Smooth muscle cell (in vitro differentiated cells): ENCODE data around the gene CLDN3. TPM values are rescaled to one million over a fixed set of nuclear protein-coding genes. Genes with fewer than 3 reads are reported as not detected.
A peak's percentile ranks its signal among the peaks of the same experiment; 100 is the strongest.

Experiments used
- DNase-seq: peaks from one replicate; lab custom pipeline; 2025; ENCODE audit not compliant: unreplicated experiment; lab: John Stamatoyannopoulos, UW
- H2AFZ ChIP-seq: fragments of 200-600 bp; sonication (generic); 2 replicates; pipeline ENCODE4 v1.6.0; 2016; ENCODE audit warnings: antibody characterized with exemption, low read depth, mild to moderate bottlenecking
- H3F3A ChIP-seq: fragments of 200-600 bp; sonication (generic); 2 replicates; pipeline ENCODE4 v1.6.0; 2017; ENCODE audit warnings: antibody characterized with exemption, low read depth
- H3K27ac ChIP-seq: fragments of 200-600 bp; sonication (generic); 2 replicates; pipeline ENCODE4 v1.5.1; 2016; ENCODE audit warnings: low read depth, mild to moderate bottlenecking
- H3K27me3 ChIP-seq: fragments of 200-600 bp; sonication (generic); 2 replicates; pipeline ENCODE4 v1.6.1; 2016; ENCODE audit warnings: low read depth, mild to moderate bottlenecking
- H3K36me3 ChIP-seq: fragments of 200-600 bp; sonication (generic); 2 replicates; pipeline ENCODE4 v1.5.1; 2016; ENCODE audit warnings: low read depth
- H3K4me1 ChIP-seq: fragments of 200-600 bp; sonication (generic); 2 replicates; pipeline ENCODE4 v1.5.1; 2016; ENCODE audit warnings: low read depth
- H3K4me2 ChIP-seq: fragments of 200-600 bp; sonication (generic); 2 replicates; pipeline ENCODE4 v1.6.0; 2016; ENCODE audit warnings: mild to moderate bottlenecking
- H3K4me3 ChIP-seq: fragments of 200-600 bp; sonication (generic); 2 replicates; pipeline ENCODE4 v1.5.1; 2016; ENCODE audit warnings: mild to moderate bottlenecking
- H3K79me2 ChIP-seq: fragments of 200-600 bp; sonication (generic); 2 replicates; pipeline ENCODE4 v1.6.0; 2016; ENCODE audit warnings: low read depth, mild to moderate bottlenecking
- H3K9ac ChIP-seq: fragments of 200-600 bp; sonication (generic); 2 replicates; pipeline ENCODE4 v1.6.0; 2016; ENCODE audit warnings: low read depth
- H3K9me3 ChIP-seq: fragments of 200-600 bp; sonication (generic); replicated peaks from 2 replicates; pipeline ENCODE4 v1.5.1; 2016; ENCODE audit warnings: low read depth
- H4K20me1 ChIP-seq: fragments of 200-600 bp; sonication (generic); 2 replicates; pipeline ENCODE4 v1.6.0; 2016; ENCODE audit warnings: low read depth
- WGBS: methylation state at CpG from one replicate; pipeline ENCODE4 v1.1.7; 2016; ENCODE audit warnings: low lambda C conversion rate; 5-methylcytosine and 5-hydroxymethylcytosine counted together
- polyA plus RNA-seq: library from polyadenylated mRNA; unstranded; fragments of >200 nt; fragmentation: Nextera tagmentation; extraction: Ambion mirVana; gene quantifications from 2 replicates; pipeline ENCODE4 v1.2.1, GENCODE V29; 2016
- total RNA-seq: library from RNA; depleted of rRNA; stranded (reverse); fragments of >200 nt; gene quantifications from 2 replicates; pipeline ENCODE4 v1.2.3, GENCODE V29; 2014
- TF ChIP-seq, protein P1 (sequence below): fragments of 200-600 bp; sonication (generic); IDR thresholded peaks from 2 replicates; pipeline ENCODE4 v1.5.1; 2017; ENCODE audit warnings: borderline replicate concordance, mild to moderate bottlenecking, antibody characterized with exemption; ENCODE audit not compliant: insufficient read depth, poor library complexity, severe bottlenecking

Gene CLDN3
- total and polyA plus RNA-seq, 2 experiments from 2014 or later: 0.16 TPM; not detected in 1

DNA sequence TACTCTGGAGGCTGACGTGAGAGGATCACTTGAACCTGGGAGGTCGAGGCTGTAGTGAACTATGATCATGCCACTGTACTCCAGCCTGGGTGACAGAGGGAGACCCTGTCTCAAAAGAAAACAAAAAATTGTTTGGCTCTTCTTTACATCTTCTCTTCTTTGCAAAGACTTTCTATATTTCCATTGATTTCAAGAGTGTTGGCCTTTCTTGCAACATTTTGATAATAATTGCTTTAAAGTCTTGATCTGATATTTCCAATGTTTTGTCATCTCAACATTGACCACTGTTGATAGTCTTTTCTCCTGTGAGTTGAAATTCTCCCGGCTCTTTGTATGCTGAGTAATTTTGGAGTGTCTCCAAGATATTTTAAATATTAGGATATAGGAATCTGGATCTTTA, 42.9 kb upstream of the CLDN3 start:
- Histone ChIP-seq H2AFZ (no peak overlapping the region), H3K4me3 (no peak overlapping the region), H3F3A (no peaks in the 10 kb centered on the region), H3K9me3 (no peaks in the 10 kb centered on the region), H4K20me1 (no peaks in the 10 kb centered on the region), H3K4me2 (no peak overlapping the region), H3K27ac (no peak overlapping the region), H3K27me3 (no peaks in the 10 kb centered on the region), H3K4me1 (no peaks in the 10 kb centered on the region), H3K36me3 (no peaks in the 10 kb centered on the region), H3K79me2 (no peaks in the 10 kb centered on the region), H3K9ac (no peak overlapping the region)
- TF ChIP-seq, protein P1, sequence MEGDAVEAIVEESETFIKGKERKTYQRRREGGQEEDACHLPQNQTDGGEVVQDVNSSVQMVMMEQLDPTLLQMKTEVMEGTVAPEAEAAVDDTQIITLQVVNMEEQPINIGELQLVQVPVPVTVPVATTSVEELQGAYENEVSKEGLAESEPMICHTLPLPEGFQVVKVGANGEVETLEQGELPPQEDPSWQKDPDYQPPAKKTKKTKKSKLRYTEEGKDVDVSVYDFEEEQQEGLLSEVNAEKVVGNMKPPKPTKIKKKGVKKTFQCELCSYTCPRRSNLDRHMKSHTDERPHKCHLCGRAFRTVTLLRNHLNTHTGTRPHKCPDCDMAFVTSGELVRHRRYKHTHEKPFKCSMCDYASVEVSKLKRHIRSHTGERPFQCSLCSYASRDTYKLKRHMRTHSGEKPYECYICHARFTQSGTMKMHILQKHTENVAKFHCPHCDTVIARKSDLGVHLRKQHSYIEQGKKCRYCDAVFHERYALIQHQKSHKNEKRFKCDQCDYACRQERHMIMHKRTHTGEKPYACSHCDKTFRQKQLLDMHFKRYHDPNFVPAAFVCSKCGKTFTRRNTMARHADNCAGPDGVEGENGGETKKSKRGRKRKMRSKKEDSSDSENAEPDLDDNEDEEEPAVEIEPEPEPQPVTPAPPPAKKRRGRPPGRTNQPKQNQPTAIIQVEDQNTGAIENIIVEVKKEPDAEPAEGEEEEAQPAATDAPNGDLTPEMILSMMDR: no peak
- WGBS: 98% methylated on average over 3 of the region's 3 CpGs
- DNase-seq: no peak

DNA sequence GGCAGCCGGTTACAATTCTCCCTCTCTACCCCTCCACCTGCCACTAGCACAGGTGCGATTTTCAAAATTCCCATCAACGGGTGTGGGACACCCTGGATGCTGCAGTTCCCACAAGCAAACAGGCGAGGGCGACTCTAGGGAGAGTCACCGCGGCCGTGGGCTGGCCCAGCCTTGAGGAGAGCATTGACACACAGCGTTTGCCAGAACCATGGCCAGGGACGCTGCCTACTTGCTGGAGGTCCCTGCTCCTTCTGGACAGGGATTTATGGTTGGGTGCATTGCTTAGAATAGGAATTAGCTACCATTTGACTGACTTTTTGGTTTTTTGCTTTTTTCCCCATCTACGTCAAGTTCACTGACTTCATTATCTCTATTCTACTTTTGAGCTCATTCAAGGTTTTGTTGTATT, 41.7 kb upstream of the CLDN3 start:
- H3K4me1 ChIP-seq: no peaks in the 10 kb centered on the region
- WGBS: 10% methylated on average over 11 of the region's 11 CpGs
- H3K9ac ChIP-seq: no peak overlapping the region
- no peaks in the 10 kb centered on the region for H3K9me3 ChIP-seq
- no peaks in the 10 kb centered on the region for H4K20me1 ChIP-seq
- peak; percentile 9 for DNase-seq
- no peaks in the 10 kb centered on the region for H3K79me2 ChIP-seq
- no peaks in the 10 kb centered on the region for H3K27me3 ChIP-seq
- TF ChIP-seq, protein P1: peak; percentile 68
- no peak overlapping the region for H3K4me2 ChIP-seq
- H3K27ac ChIP-seq: no peak overlapping the region
- no peak overlapping the region for H2AFZ ChIP-seq
- no peaks in the 10 kb centered on the region for H3F3A ChIP-seq
- H3K4me3 ChIP-seq: no peak overlapping the region
- no peaks in the 10 kb centered on the region for H3K36me3 ChIP-seq

DNA sequence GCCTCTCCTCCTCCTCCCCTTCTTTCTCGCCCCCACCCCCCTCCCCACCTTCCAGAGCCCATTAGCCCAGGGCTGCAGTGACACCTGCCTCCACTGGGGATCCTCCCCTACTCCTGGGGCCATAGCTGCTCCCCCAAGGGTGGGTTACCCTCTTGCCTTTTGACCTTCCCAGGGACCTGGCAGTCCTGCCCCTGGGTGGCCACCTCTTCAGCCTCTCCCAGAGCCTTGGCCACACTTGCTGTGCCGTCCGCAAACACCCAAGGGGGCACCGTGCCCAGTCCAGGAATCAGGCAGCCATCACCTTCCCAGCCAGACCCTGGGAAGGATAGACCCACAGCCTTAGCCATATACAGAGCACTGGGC, 40.9 kb upstream of the CLDN3 start:
- Histone ChIP-seq H3K9me3 (no peaks in the 10 kb centered on the region), H3K4me2 (no peak overlapping the region), H3K27ac (no peak overlapping the region), H3K79me2 (no peaks in the 10 kb centered on the region), H3K36me3 (no peaks in the 10 kb centered on the region), H3K27me3 (no peaks in the 10 kb centered on the region), H3F3A (no peaks in the 10 kb centered on the region), H2AFZ (no peak overlapping the region), H3K9ac (no peak overlapping the region), H3K4me3 (no peak overlapping the region), H3K4me1 (no peaks in the 10 kb centered on the region), H4K20me1 (no peaks in the 10 kb centered on the region)
- DNase-seq: no peak
- 79% methylated on average over 3 of the region's 4 CpGs for WGBS
- TF ChIP-seq, protein P1: peak; percentile 8

DNA sequence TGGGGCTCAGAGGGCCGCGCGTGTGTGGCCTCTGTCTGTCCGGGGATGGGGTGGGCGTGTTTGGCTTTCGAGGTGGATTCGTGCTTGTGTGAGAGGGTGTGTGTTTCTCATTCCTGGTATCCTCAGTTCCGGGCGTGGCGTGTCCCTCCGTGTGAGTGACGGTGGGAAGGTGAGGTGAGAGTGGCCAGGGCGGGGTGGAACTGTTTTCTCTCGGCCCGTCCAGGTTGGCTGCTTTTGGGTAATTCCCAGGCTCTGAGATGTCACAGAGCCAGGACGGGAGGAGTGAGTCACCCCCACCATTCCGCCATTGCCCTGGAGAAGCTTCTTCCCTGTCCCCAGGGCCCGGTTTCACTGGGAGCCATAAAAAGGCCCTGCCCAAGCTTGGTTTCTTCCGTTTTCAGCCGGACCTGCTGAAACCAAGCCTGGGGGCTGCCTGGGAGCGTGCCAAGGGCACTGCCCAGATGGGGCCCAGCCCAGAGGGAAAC, 39.4 kb upstream of the CLDN3 start:
- no peak for DNase-seq
- Histone ChIP-seq H3K27ac (peak overlapping the region; percentile 45), H3K79me2 (no peaks in the 10 kb centered on the region), H3K9me3 (no peaks in the 10 kb centered on the region), H3K9ac (no peak overlapping the region), H3K4me1 (no peaks in the 10 kb centered on the region), H3K36me3 (no peaks in the 10 kb centered on the region), H2AFZ (no peak overlapping the region), H3K4me2 (no peak overlapping the region), H3K27me3 (no peaks in the 10 kb centered on the region), H4K20me1 (no peaks in the 10 kb centered on the region), H3K4me3 (no peak overlapping the region), H3F3A (no peaks in the 10 kb centered on the region)
- WGBS: 69% methylated on average over 19 of the region's 21 CpGs
- TF ChIP-seq, protein P1: no peak
